K562 (cell line): ENCODE results near the gene PBX1. TPM values are rescaled to one million over a fixed set of nuclear protein-coding genes. Genes with fewer than 3 reads are reported as not detected.

Experiments
- ATAC-seq: fragments of 200-7000 bp; cut with Tn5 transposase; 3 replicates; pipeline ENCODE4 v1.9.1; 2020; ENCODE audit warnings: moderate library complexity
- BruUV-seq: library from RNA; stranded (reverse); fragments of 400-500 nt; replicated peaks from 2 replicates; lab custom pipeline; 2021; lab: Mats Ljungman, UMichigan
- CTCF ChIA-PET: fragments of 300-600 bp; formaldehyde crosslinking; extraction: SDS; loops from one replicate; lab custom pipeline; 2021; ENCODE audit warnings: low intra/inter-chr PET ratio; lab: Yijun Ruan, JAX
- POLR2A ChIA-PET: fragments of 300-600, 350-650 bp; sonication (Branson Sonifier 250); formaldehyde crosslinking; extraction: SDS; loops from one replicate; lab custom pipeline; 2021; ENCODE audit warnings: antibody characterized with exemption, inconsistent platforms; lab: Yijun Ruan, JAX
- DNase-seq, 4 experiments: peaks; one replicate each; pipeline versions ENCODE4 v3.0.0 to v3.0.0-alpha.2; 2011 to 2018; ENCODE audit warnings: low spot score in 3 of 4, mixed read lengths in 3 of 4; ENCODE audit errors: extremely low read depth in 1 of 4
- FAIRE-seq: peaks from 2 replicates; lab custom pipeline; 2011; peaks lifted over from hg19 to GRCh38; lab: Jason Lieb, UNC
- H2AFZ ChIP-seq: 2 replicates; pipeline ENCODE4 v1.6.0; 2011; ENCODE audit warnings: low read depth, low read length, control low read depth, inconsistent platforms
- H3K27ac ChIP-seq: fragments of 200-600 bp; 3 replicates; pipeline ENCODE4 v1.8.0; 2011; ENCODE audit warnings: low read depth, mild to moderate bottlenecking, control low read depth, inconsistent platforms, low read length, moderate library complexity, mixed read lengths; ENCODE audit errors: extremely low read depth
- H3K27me3 ChIP-seq, 2 experiments: fragments of 300-600 bp in 1 of 2; 2 replicates in 1 of 2; 3 replicates in 1 of 2; pipeline versions ENCODE4 v1.6.0 to v1.8.0; 2011; ENCODE audit warnings: inconsistent platforms in 2 of 2, low read length in 2 of 2, mild to moderate bottlenecking in 1 of 2, mixed read lengths in 1 of 2, moderate library complexity in 1 of 2; ENCODE audit not compliant: control insufficient read depth in 2 of 2, insufficient read depth in 2 of 2
- H3K36me3 ChIP-seq: fragments of 300-600 bp; 3 replicates; pipeline ENCODE4 v1.8.0; 2011; ENCODE audit warnings: mild to moderate bottlenecking, low read length, inconsistent platforms; ENCODE audit not compliant: control insufficient read depth, insufficient read depth
- H3K4me1 ChIP-seq, 2 experiments: fragments of 200-600 bp in 1 of 2; replicated peaks in 1 of 2; 2 replicates in 1 of 2; 3 replicates in 1 of 2; pipeline versions ENCODE4 v1.5.1 to v1.8.0; 2011; ENCODE audit warnings: inconsistent platforms in 2 of 2, low read length in 2 of 2, mild to moderate bottlenecking in 1 of 2, mixed read lengths in 1 of 2, moderate library complexity in 1 of 2; ENCODE audit not compliant: control insufficient read depth in 2 of 2, insufficient read depth in 2 of 2
- H3K4me2 ChIP-seq: 2 replicates; pipeline ENCODE4 v1.6.1; 2011; ENCODE audit warnings: low read length, control low read depth, inconsistent platforms, mixed read lengths; ENCODE audit not compliant: insufficient read depth
- H3K4me3 ChIP-seq: fragments of 200-600 bp; sonication (generic), shearing (Covaris generic); 2 replicates; pipeline ENCODE4 v1.5.1; 2016; ENCODE audit warnings: control low read depth, inconsistent platforms
- H3K79me2 ChIP-seq: fragments of 200-600 bp; 3 replicates; pipeline ENCODE4 v1.8.0; 2011; ENCODE audit warnings: low read length, inconsistent platforms; ENCODE audit not compliant: control insufficient read depth, insufficient read depth
- H3K9ac ChIP-seq, 2 experiments: 2 replicates each; pipeline versions ENCODE4 v1.6.0 to v1.6.1; 2011; ENCODE audit warnings: low read depth in 2 of 2, low read length in 2 of 2, control low read depth in 1 of 2, inconsistent platforms in 1 of 2, mild to moderate bottlenecking in 1 of 2, mixed read lengths in 1 of 2; ENCODE audit not compliant: insufficient read depth in 1 of 2
- H3K9me1 ChIP-seq: one replicate; pipeline ENCODE4 v1.6.0; 2011; ENCODE audit warnings: inconsistent platforms, mild to moderate bottlenecking, low read length, moderate library complexity; ENCODE audit not compliant: control insufficient read depth, insufficient read depth
- H3K9me3 ChIP-seq: replicated peaks from 2 replicates; pipeline ENCODE4 v1.5.1; 2011; ENCODE audit warnings: low read depth, low read length, inconsistent platforms; ENCODE audit not compliant: control insufficient read depth, insufficient read depth
- H4K20me1 ChIP-seq: replicated peaks from 2 replicates; pipeline ENCODE4 v1.6.1; 2011; ENCODE audit warnings: low read length, inconsistent platforms, mixed read lengths; ENCODE audit not compliant: control insufficient read depth, insufficient read depth
- AFF1 ChIP-seq, 2 experiments: fragments of 450-650 bp; IDR thresholded peaks; 2 replicates each; pipeline ENCODE4 v1.6.1; 2018; ENCODE audit warnings: mild to moderate bottlenecking in 2 of 2, low read depth in 1 of 2; ENCODE audit not compliant: partially characterized antibody in 2 of 2
- HDAC1 ChIP-seq, 2 experiments: fragments of 450-650 bp; IDR thresholded peaks; 2 replicates each; pipeline ENCODE4 v1.6.1; 2016 to 2017; ENCODE audit warnings: inconsistent platforms in 1 of 2, mild to moderate bottlenecking in 1 of 2, moderate library complexity in 1 of 2
- HMG20A ChIP-seq: fragments of 450-650 bp; formaldehyde crosslinking; conservative IDR thresholded peaks from 2 replicates; pipeline ENCODE4 v1.4.0; 2020; ENCODE audit warnings: mild to moderate bottlenecking, mixed read lengths
- MAFG ChIP-seq: fragments of 450-650 bp; conservative IDR thresholded peaks from 2 replicates; pipeline ENCODE4 v1.6.1; 2016; ENCODE audit warnings: missing genetic modification characterization, missing compliant biosample characterization
- MED1 ChIP-seq: sonication (generic); formaldehyde crosslinking; IDR thresholded peaks from 2 replicates; pipeline ENCODE4 v1.8.1; 2023; ENCODE audit warnings: missing genetic modification reagents, borderline replicate concordance
- NFIC ChIP-seq: fragments of 450-650 bp; IDR thresholded peaks from 2 replicates; pipeline ENCODE4 v1.6.1; 2017; ENCODE audit warnings: mild to moderate bottlenecking, inconsistent platforms
- SRSF9 ChIP-seq: fragments of 200-400 bp; formaldehyde crosslinking; IDR thresholded peaks from 2 replicates; pipeline ENCODE4 v1.6.1; 2017; ENCODE audit warnings: low read depth, low read length, borderline replicate concordance
- TGIF2 ChIP-seq: sonication (generic); formaldehyde crosslinking; IDR thresholded peaks from 2 replicates; pipeline ENCODE4 v1.8.1; 2022; ENCODE audit warnings: mild to moderate bottlenecking, missing genetic modification reagents, moderate library complexity
- ZNF79 ChIP-seq: fragments of 250-450 bp; sonication (Bioruptor Pico); IDR thresholded peaks from 2 replicates; pipeline ENCODE4 v1.4.0; 2020; ENCODE audit warnings: low read depth, mild to moderate bottlenecking, moderate library complexity
- WGBS: fragments of 100-300 bp; shearing (Covaris generic); methylation state at CpG from one replicate; pipeline ENCODE4 v1.1.6; 2016; ENCODE audit warnings: low coverage, mixed read lengths; ENCODE audit not compliant: insufficient coverage; ENCODE audit errors: missing lambda C conversion rate; 5-methylcytosine and 5-hydroxymethylcytosine counted together
- in situ Hi-C: fragments of 300-500 bp; cut with MboI; formaldehyde crosslinking; loops from 4 replicates; pipeline ENCODE4 v1.15.0; 2018; ENCODE audit warnings: inconsistent platforms, mixed read lengths
- intact Hi-C: fragments of 100-400 bp; cut with micrococcal nuclease; formaldehyde crosslinking; loops from 2 replicates; pipeline ENCODE4 v1.14.2; 2022
- polyA plus RNA-seq, 8 experiments: library from polyadenylated mRNA; depleted of rRNA in 4 of 8; stranded (reverse) in 5 of 8; unstranded in 3 of 8; fragments of >200 nt; fragmentation: Nextera tagmentation in 2 of 8; fragmentation: Illumina TruSeq in 1 of 8; extraction: Ambion mirVana in 2 of 8; extraction: Trizol in 1 of 8; gene quantifications; 2 replicates each; pipeline versions ENCODE4 v1.2.1 to v1.2.3, GENCODE V29; 2011 to 2014; ENCODE audit warnings: inconsistent platforms in 1 of 8, missing spikeins in 1 of 8
- total RNA-seq, 7 experiments: library from RNA; depleted of rRNA in 6 of 7; stranded (reverse); fragments of >200 nt in 6 of 7; fragmentation: Illumina TruSeq in 2 of 7; extraction: Trizol in 2 of 7; gene quantifications; 2 replicates each; pipeline versions ENCODE4 v1.2.1 to v1.2.3, GENCODE V29; 2011 to 2021; ENCODE audit warnings: low replicate concordance in 1 of 7
- TF ChIP-seq, protein P1 (sequence below): fragments of 450-650 bp; IDR thresholded peaks from 2 replicates; pipeline ENCODE4 v1.6.1; 2016; ENCODE audit warnings: mild to moderate bottlenecking

Gene PBX1
- total and polyA plus RNA-seq, 9 of the 15 experiments (the other 6 are each of a cell fraction or from before 2014, with no cell fraction given) = 0.03 to 0.62 (median 0.17) TPM

GRCh38 chr1:164755690-164756089, 196.7 kb downstream of the PBX1 start:
- H3K27ac ChIP-seq = no peak overlapping the region
- no peak overlapping the region for H2AFZ ChIP-seq

DNA sequence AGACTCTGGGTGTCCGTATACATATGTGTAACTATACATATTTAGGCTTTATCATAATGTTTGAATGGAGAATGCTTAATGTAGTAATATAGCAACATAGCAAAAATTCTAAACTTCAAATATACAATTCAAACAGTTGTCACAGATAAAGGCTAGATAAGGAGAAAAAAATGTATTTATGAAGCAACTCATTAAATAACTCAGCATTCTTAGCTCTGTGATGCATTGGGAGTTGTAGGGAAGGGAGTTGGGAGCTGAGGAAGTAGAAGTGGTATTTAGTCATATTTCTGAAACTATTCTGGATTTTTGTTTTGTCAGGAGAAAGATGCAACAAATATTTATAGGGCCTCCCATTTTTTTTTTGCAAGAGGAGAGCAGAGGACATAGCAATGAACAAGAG, 197.8 kb downstream of the PBX1 start:
- H3K9ac ChIP-seq = no peak overlapping the region
- ChIA-PET POLR2A (interaction anchor here (1.2 kb wide), 1 partner anchor 21 kb away, joined by 3 read pairs; no protein-coding TSS in a partner anchor), CTCF (no interaction called here)
- in situ Hi-C loops = no loop called here
- 12% methylated on average over 1 of the region's 1 CpG for WGBS
- H3K27ac ChIP-seq = no peak overlapping the region
- ATAC-seq = no peak
- H3K27me3 ChIP-seq = no peaks in the 10 kb centered on the region
- intact Hi-C loops = no loop called here
- no peak for TF ChIP-seq MAFG
- no peak for TF ChIP-seq AFF1 (IDR thresholded peaks at IDR 0.05; ENCODE audit: low read depth in 1 of 2, partially characterized antibody in 2 of 2)
- TF ChIP-seq SRSF9 = no peak
- no peak for TF ChIP-seq ZNF79 (CRISPR knock-in tag)
- no peak for TF ChIP-seq MED1 (CRISPR knock-in tag)
- TF ChIP-seq, protein P1, sequence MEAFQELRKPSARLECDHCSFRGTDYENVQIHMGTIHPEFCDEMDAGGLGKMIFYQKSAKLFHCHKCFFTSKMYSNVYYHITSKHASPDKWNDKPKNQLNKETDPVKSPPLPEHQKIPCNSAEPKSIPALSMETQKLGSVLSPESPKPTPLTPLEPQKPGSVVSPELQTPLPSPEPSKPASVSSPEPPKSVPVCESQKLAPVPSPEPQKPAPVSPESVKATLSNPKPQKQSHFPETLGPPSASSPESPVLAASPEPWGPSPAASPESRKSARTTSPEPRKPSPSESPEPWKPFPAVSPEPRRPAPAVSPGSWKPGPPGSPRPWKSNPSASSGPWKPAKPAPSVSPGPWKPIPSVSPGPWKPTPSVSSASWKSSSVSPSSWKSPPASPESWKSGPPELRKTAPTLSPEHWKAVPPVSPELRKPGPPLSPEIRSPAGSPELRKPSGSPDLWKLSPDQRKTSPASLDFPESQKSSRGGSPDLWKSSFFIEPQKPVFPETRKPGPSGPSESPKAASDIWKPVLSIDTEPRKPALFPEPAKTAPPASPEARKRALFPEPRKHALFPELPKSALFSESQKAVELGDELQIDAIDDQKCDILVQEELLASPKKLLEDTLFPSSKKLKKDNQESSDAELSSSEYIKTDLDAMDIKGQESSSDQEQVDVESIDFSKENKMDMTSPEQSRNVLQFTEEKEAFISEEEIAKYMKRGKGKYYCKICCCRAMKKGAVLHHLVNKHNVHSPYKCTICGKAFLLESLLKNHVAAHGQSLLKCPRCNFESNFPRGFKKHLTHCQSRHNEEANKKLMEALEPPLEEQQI = no peak
- no peak for TF ChIP-seq HMG20A
- no peak for TF ChIP-seq TGIF2 (CRISPR knock-in tag)
- H3K36me3 ChIP-seq = no peaks in the 10 kb centered on the region
- H3K4me3 ChIP-seq = no peak overlapping the region
- H3K79me2 ChIP-seq = no peaks in the 10 kb centered on the region
- no peak overlapping the region for H2AFZ ChIP-seq
- H4K20me1 ChIP-seq = no peaks in the 10 kb centered on the region
- no peak for FAIRE-seq
- DNase-seq = no peak
- H3K4me2 ChIP-seq = no peak overlapping the region
- H3K9me1 ChIP-seq = no peaks in the 10 kb centered on the region
- no TSS peak for BruUV-seq
- no peaks in the 10 kb centered on the region; a peak in 2 of 5 replicates for H3K4me1 ChIP-seq
- H3K9me3 ChIP-seq = no peaks in the 10 kb centered on the region

More at GRCh38 chr1:164755690-164756089, 196.7 kb downstream of the PBX1 start:
- H3K9ac ChIP-seq = no peak overlapping the region
- in situ Hi-C loops (no loop called here), intact Hi-C loops (no loop called here)
- no peaks in the 10 kb centered on the region for H3K79me2 ChIP-seq
- 9% methylated on average over 4 of the region's 4 CpGs for WGBS
- no peaks in the 10 kb centered on the region; a peak in 2 of 5 replicates for H3K4me1 ChIP-seq
- no peak for FAIRE-seq
- no TSS peak for BruUV-seq
- no peak overlapping the region for H3K4me3 ChIP-seq
- peak overlapping the region; percentile 16 for H3K4me2 ChIP-seq
- POLR2A ChIA-PET = no interaction called here
- DNase-seq = no peak
- no peaks in the 10 kb centered on the region for H3K27me3 ChIP-seq
- no peaks in the 10 kb centered on the region for H4K20me1 ChIP-seq
- H3K36me3 ChIP-seq = no peaks in the 10 kb centered on the region
- no peak; the same call in 2 of the 3 replicates for ATAC-seq
- CTCF ChIA-PET = no interaction called here
- TF ChIP-seq NFIC = peak; percentile 87
- no peak for TF ChIP-seq HDAC1 (IDR thresholded peaks at IDR 0.05)
- H3K9me3 ChIP-seq = no peaks in the 10 kb centered on the region
- H3K9me1 ChIP-seq = no peaks in the 10 kb centered on the region
